Hematopoietic multipotent progenitor cell treated with erythropoietin and hydrocortisone succinate and interleukin-3 and kit ligand, for 17 days (in vitro differentiated cells): ENCODE measurements around the gene G6PC2.
"Not testable (repeated sequence)": the region's sequence is repeated elsewhere in the genome, so short reads cannot be mapped to it uniquely, and the experiment has no call there.

Source experiments
- DNase-seq: peaks from one replicate; pipeline ENCODE4 v3.0.0-alpha.2; 2015; ENCODE audit warnings: low spot score

The G6PC2 gene

DNA sequence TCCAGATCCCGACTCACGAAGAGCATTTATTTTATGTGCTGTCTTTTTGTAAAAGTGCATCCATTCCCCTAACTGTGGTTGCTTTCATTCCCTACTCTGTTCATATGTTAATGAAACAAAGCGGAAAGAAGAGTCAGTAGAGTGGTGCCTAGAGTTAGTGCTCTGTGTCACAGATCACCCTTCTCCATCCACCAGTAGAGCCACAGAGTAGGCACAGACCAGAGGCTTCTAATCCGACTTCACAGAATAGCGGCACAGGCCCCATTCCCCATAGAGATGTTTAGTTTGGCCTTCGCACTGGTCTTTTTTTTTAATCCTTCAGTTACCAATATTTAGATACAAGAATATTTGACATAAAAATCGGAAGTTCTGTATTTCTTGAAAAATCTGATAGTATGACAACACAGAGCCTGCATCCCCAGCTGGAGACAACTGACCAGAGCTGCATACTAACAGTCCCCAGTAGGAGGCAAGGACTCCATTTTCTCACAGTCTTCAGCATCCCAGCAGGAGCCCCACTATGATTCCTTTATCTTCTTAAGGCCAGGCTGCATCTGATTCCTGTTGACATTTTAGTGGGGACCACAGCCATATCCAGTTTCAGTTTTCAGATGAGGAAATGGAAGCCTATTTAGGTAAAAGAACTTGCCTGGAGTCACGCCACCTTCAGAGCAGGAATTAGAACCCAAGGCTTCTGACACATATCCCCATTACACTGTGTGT is 7.0 kb downstream of the G6PC2 start:
- no peak for DNase-seq

DNA sequence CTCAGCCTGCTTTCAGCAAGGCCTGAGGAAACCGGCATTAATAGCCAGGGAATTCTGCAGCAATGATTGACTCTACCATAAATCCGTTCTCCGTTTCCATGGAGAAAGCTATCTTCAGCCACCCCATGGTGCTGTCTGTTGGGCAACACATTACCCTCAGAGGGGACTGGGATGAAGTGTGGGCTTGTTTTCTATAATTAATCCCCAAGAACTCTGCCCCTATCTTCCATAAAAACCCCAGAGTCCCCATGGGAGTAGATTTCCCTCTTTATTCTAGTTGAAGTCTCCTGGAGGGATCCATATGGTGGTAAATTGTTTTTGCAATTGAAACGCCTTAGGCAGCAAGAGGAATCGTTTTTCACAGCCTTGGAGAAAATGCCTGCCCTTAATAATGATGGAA is 9.2 kb downstream of the G6PC2 start:
- DNase-seq: no peak

- no peak for DNase-seq
These were observed 11.4 kb downstream of the G6PC2 start for GRCh38 chr2:168912466-168912865.

GRCh38 chr2:168912901-168913369 is 11.8 kb downstream of the G6PC2 start:
- no peak for DNase-seq

DNA sequence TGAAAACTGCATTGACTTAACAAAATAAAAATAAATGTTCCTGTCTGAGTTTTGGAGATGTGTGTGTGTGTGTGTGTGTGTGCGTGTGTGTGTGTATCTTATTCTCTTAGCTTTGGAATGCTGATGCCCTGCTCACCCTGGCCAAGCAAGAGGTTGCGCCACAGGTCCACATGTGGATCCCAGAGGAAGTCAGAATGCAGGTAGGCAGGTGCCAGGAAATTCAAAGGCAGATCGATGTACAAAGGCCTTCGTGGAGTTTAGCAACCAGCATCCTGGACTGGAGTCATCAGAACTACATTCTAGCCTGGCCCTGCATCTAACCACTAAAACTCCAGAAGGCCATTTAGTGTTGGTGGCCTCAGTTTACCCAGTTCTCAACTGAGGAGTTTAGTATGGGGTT is 12.4 kb downstream of the G6PC2 start:
- DNase-seq: no peak

DNA sequence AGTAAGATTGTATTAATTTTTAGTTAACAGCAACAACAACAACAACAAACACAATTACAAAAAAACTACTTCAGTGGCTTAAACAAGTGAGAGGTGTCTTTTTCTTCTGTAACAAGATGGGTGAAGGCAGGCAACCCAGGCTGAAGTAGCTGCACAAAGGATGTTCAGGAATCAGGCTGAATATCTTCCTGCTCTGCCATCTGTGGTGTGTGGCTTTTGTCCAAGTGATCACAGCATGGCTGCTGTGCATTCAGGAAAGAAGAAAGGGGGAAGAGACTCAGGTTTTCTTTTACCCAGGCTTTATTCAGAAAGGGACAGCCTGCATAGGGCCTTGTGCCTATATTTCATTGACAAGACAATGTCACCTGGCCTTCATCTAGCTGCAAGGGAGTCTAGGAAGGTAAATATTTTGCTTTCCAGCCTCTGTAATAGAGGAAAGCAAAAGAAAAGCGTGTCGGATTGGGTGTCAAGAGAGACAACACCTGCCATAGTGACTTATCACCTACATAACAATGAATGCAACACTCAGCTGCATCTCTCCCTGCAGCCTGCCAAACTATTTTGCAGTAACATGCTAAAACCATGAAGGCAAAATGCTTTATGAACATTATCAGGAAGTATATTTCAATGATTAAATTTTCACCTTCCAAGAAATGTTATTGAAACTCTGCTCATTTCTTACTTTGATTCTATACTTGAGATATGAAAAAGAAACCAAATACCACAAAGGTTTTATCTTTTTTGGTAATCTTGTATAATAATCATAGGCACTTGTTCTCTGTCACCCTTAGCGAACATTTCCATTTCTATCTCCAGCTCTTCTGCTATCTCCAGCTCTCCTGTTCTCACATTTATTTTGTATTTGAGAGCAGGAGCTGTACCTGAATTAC is 14.6 kb downstream of the G6PC2 start:
- no peak for DNase-seq

DNA sequence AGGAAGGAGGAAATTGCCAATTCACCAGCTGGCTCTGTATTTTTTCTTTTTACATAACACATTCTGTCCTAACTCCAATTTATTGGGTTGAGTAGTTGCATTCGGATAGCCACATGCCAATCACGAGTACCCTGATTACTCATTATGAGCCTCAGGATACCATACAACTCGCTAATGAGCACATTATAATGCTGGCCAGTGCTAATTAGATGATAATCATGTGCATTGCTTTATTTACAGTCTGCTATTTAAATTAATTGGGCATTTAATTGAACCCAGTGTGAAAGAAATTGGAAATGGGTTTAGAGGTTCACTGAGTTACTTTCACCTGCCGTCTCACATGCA is 15.2 kb downstream of the G6PC2 start:
- no peak for DNase-seq

DNA sequence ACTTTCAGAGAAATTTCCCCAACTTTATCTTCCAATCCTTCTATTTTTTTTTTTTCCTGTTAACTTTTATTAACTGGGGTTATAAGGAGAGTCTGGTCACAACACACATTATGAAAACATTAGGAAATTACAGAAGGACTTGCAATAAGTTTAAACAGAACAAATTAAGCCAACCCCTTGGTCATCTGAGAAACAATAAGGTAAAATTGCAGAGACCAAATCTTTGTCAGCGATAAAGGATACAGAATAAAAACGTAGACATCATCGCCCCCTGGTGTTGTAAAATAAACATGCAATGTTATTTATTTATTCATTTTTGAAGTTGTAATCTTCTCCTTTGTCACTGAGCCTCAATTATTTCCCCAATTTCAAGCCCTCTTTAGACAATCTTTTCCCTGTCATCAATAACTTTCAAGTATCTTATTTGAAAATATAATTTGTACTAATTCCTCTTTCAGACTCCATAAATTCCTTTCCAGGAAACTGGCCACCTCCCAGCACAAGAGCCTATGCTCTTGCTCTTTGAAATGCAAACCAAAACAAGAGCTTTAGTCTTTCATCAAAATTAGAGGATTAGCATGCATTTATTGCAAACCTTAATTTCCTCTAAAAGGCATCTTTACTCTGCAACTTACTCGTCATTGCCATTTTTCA is 19.5 kb downstream of the G6PC2 start:
- peak; percentile 61 for DNase-seq

DNA sequence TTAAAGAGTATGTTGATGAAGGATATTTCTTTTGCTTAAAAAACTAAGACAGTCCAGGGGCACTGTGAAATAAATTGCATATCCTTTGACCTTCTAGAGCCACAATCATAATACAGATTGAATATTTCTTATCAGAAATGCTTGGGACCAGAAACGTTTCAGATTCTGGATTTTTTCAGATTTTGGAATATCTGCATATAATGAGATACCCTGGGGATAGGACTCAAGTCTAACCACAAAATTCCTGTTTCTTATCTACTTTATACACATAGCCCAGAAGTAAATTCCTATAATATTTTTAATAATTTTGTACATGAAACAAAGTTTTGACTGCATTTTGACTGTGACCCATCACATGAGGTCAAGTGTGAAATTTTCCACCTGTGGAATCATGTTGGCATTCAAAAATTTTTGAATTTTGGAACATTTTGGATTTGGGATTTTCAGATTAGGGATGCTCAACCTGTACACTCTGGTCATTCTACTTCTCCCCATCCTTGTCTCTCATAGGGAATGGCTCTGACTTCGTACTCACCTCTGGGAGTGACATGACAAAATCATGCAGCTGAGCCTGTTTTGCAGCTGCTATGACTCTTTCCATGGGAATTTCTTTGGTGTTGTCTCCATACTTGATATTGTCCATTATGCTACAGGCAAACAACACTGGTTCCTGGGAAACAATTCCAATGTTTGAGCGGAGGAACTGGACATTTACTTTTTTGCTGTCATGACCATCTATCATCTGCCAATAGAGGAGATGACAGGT is 25.7 kb downstream of the G6PC2 start:
- DNase-seq: no peak

DNA sequence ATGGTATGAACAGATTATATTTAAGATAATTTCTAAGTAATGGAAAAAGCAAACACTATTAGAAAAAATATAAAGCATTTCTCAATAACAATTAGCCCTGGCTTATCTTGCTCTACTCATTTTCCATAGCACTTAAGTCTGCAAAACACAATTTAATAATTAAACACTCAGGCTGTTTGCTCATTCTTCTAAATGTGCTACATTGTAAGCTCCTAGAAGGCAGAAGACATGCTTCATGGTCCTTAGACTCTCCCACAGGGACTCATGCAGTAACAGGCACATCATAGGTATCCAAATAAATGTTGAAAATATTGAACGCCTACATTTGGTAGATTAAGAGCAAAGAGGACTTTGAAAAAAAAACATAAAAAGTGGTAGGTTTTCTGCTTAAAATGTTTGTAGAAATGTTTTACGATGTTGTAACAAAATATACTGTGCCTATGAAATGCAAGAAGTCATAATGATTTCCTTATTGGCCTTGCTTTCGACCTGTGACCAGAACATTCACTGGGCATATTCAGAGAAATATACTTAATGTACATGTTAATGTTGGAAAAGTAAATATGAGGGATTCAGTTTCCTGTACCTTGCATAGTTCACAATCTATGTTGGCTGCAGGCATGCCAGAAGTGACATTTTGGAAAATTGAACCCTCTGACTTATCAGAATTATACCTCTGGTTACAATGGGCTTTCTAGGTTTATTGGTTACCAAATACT is 27.2 kb downstream of the G6PC2 start:
- DNase-seq: no peak

DNA sequence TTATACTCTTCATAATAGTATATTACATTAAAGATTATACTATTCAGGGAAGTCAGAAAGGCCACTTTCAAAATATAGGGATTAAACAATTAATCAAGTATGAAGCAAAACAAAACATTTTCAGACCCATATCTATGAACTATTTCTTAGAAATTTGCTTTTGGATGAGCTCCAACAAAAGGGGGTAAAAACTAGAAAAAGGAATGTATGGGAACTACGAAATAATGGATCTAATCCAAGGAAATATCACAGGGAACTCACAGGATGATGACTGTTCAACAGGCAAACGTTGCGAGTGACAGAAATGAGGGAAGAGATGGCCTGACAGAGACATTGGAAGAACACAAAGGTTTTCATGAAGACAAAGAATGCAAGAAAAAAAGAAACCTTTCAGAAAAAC is 27.9 kb downstream of the G6PC2 start:
- no peak for DNase-seq

DNA sequence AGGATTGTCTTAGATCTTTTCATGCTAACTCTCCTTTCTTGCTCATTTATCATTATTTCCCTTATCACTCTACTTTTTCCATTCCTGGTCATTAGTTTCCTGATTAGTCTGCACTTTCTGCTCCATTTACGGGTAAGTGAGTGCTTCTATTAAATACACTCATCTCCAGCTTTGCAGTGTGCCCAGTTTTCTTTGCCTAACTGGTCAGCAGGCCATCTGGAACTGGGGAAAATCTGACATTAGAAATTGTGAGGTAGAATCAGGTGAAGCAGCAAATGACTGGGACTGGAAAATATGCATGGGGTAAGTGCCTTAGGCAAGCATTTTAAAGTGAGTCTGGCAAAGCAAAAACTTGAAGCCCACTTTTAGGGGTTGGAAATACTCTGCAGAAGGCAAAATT is 29.2 kb downstream of the G6PC2 start:
- no peak for DNase-seq

GRCh38 chr2:168932174-168932573 is 31.1 kb downstream of the G6PC2 start:
- DNase-seq: not testable (repeated sequence)

DNA sequence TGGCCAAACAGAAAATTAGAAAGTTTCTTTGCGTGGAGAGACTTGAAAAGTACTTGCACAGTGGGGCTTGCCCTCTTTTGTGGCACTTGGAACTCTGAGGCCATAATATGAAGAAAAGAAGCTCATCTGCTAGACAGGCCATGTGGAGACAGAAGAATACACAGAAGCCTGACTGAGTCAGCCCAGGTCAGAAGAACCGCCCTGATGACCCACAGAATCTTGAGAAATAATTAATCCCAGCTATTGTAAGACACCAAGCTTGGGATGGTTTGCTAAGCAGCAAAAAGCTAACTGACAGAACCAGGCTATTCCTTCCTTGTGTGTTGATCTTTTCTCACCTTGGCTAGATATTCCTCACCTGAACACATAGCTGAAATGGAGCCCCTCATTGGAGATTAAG is 33.7 kb downstream of the G6PC2 start:
- DNase-seq: no peak

DNA sequence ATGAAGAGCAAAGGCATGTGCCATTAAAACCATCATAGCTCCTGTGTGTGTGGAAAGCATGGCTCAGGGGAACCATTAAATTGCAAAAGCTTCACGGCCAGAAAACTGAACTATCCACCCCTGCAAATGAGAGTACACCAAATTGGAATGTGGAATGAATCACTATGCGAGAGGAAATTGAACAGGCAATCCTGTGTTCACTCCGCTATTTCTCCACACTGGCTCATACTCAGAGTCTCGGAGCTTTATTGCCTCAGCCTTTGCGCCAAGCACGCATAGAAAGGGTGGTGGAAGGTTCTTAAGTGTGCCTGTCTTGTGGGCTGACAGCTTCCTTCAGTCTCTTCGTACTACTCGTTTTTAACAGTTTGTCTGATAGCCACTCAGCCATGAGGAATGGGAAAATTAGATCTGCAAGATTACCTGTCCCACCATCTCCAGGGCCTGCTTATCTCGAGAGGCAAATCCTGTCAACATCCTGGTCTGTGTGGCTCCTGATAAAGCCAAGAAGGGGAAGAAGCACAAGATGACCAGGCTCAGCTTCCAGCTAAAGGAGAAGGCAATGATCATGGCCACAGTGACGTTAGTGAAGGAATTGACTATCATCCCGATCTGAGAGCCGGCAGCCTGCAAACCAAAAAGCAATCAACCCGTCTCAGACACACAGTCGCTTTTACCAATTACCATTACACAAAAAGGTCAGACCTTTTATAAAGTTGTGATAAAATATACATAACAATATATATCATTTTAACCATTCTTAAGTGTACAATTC is 34.9 kb downstream of the G6PC2 start:
- no peak for DNase-seq

GRCh38 chr2:168939061-168939460 is 38.0 kb downstream of the G6PC2 start:
- DNase-seq: no peak

GRCh38 chr2:168939918-168940317 is 38.8 kb downstream of the G6PC2 start:
- DNase-seq: no peak

GRCh38 chr2:168941297-168941696 is 40.2 kb downstream of the G6PC2 start:
- no peak for DNase-seq

GRCh38 chr2:168944065-168944464 is 43.0 kb downstream of the G6PC2 start:
- DNase-seq: no peak

- no peak for DNase-seq
These were observed 44.4 kb downstream of the G6PC2 start for GRCh38 chr2:168945508-168945907.
